Measurements from ENCODE around the gene RNASE4. TPM values are rescaled to one million over a fixed set of nuclear protein-coding genes. Genes with fewer than 3 reads are reported as not detected.

RNASE4 gene
- total RNA-seq, 2 donors from 2014 or later = 42.3 to 44.3 TPM

DNA sequence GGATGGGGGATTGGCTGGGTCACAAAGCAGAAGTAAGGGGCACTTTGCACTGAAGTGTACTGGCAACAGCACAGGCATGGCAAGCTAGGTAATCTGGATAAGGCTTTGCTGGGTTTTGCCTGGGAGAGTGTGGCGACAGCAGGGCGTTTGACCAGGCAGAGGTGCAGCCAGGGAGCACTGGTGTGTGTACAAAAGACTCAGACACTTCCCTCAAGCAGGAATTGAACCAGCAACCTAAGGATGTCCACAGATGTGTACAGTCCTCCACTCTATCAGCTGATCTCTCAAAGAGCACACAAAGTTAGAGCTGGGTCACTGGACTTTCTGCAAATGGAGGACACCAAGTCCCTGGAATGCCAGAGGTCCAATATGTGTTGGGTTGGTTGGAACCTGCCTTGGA, 15.4 kb upstream of the RNASE4 start:
- intact Hi-C loops (cut with DNase I) = no loop called here

GRCh38 chr14:20671597-20672283, 12.6 kb upstream of the RNASE4 start:
- intact Hi-C loops (cut with DNase I) = no loop called here
- no peak for DNase-seq (ENCODE audit: low spot score)

More for the DNA sequence above, 15.4 kb upstream of the RNASE4 start:
- no peak for DNase-seq (ENCODE audit: low spot score)

DNA sequence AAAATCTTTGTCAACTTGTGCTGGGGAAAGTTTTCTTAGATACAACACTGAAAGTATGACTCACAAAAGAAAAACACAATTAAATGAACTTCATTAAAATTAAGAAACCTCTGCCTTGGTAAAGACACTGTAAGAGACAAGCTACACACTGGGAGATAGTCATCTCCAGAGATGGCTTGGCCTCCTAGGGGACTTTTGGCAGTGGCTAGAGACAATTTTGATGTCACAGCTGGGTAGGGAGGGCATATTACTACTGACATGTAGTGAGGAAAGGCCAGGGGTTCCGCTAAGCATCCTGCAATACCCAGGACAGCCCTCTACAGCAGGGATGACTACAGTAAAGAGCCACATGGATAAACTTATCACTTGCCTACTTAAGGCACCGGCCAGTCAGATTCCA, 8.7 kb upstream of the RNASE4 start:
- intact Hi-C loops (cut with DNase I) = no loop called here
- DNase-seq (ENCODE audit: low spot score) = no peak

GRCh38 chr14:20676072-20676471, 8.3 kb upstream of the RNASE4 start:
- intact Hi-C loops (cut with DNase I) = no loop called here
- DNase-seq (ENCODE audit: low spot score) = no peak

DNA sequence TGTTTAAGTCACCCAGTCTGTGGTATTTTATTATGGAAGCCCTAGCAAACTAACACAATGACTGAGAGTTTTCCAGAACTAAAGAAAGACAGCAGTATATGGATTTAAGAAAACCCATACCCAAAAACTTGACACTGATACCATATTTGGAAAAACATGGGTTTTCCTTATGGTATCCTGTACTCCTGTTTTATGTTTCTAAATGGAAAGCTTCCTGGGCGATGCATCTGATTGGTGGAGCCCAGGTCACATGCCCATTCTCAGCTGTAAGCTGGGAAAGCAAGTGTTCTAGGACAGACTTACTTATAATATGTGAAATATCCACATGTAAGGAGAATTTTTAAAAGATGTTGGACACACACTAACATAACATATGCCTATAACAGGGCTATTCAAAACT, 4.5 kb upstream of the RNASE4 start:
- DNase-seq (ENCODE audit: low spot score) = no peak
- intact Hi-C loops (cut with DNase I) = loop anchor here (5.0 to 10.0 kb wide), 5 partner anchors 53 to 345 kb away; partner anchors contain the start of genes CCNB1IP1 (in 1 of the 2), PARP2 (in 1 of the 2) and TEP1 (in 1 of the 2)

DNA sequence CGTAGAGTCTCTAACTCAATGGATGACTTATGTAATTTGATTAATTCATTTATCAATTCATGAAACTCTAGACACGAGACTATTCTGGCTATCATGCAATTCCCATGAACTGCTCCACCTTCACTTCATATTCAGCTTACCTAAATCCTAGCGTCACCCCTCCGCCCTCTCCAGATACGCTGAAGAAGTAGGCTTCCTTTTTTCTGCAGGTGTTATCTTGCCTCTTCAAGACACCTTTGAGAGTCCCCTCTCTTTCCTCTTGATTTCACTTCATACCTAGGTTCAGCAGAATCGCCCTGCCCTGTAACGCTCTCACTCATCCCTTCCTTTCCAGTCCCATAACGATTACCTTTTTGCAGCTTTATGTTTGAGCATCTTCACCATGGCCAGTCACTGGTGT, 4.0 kb upstream of the RNASE4 start:
- DNase-seq (ENCODE audit: low spot score) = no peak
- intact Hi-C loops (cut with DNase I) = loop anchor here (5.0 to 10.0 kb wide), 5 partner anchors 53 to 346 kb away; partner anchors contain the start of genes CCNB1IP1 (in 1 of the 2), PARP2 (in 1 of the 2) and TEP1 (in 1 of the 2)

GRCh38 chr14:20680843-20681347, 3.5 kb upstream of the RNASE4 start:
- intact Hi-C loops (cut with DNase I) = loop anchor here (5.0 to 10.0 kb wide), 5 partner anchors 54 to 346 kb away; partner anchors contain the start of genes CCNB1IP1 (in 1 of the 2), PARP2 (in 1 of the 2) and TEP1 (in 1 of the 2)
- DNase-seq (ENCODE audit: low spot score) = no peak

DNA sequence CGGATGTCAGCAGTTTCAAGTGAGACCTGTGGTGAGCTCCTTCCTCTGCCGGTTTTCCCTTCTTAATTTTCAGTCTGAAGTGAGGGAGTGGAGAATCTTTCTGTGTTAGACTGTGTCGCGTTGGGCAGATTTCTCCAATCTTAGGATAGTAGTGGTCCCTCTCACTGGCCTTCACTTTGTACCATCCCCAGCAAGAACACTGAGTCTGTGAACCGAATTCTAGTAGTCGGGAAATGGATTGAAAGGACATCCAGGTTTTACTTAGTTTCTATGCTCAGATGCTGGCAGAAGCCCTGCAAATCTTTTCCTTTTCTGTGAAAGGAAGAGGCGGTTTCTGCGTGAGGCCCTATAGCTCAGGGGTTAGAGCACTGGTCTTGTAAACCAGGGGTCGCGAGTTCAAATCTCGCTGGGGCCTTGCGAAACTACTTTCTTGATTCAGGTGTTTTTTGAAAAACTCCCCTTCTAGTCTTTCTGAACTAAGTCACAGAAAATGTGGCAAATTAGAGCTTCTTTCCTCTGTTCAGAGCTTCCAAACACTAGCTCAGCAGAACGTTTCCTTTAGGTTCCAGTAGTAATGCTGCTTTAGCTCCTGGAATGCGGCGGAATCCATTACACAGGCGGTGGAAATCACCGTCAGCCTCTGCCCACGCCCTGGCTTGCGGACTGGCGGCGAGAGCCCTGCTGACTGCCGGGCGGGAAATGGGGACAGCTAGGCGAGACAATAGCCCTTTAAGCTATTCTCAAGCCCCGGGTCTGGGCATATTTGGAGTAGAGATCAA, 2.8 kb upstream of the RNASE4 start:
- intact Hi-C loops (cut with DNase I) = loop anchor here (5.0 to 10.0 kb wide), 5 partner anchors 54 to 347 kb away; partner anchors contain the start of genes CCNB1IP1 (in 1 of the 2), PARP2 (in 1 of the 2) and TEP1 (in 1 of the 2)
- DNase-seq (ENCODE audit: low spot score) = peak; percentile 90

GRCh38 chr14:20682127-20682434, 2.3 kb upstream of the RNASE4 start:
- intact Hi-C loops (cut with DNase I) = loop anchor here (5.0 to 10.0 kb wide), 5 partner anchors 55 to 347 kb away; partner anchors contain the start of genes CCNB1IP1 (in 1 of the 2), PARP2 (in 1 of the 2) and TEP1 (in 1 of the 2)
- DNase-seq (ENCODE audit: low spot score) = no peak

GRCh38 chr14:20682435-20683124, 1.8 kb upstream of the RNASE4 start:
- intact Hi-C loops (cut with DNase I) = loop anchor here (5.0 to 10.0 kb wide), 5 partner anchors 55 to 348 kb away; partner anchors contain the start of genes CCNB1IP1 (in 1 of the 2), PARP2 (in 1 of the 2) and TEP1 (in 1 of the 2)
- peak; percentile 96 for DNase-seq (ENCODE audit: low spot score)

GRCh38 chr14:20683125-20683890, 1.1 kb upstream of the RNASE4 start:
- intact Hi-C loops (cut with DNase I) = loop anchor here (5.0 to 10.0 kb wide), 5 partner anchors 56 to 349 kb away; partner anchors contain the start of genes CCNB1IP1 (in 1 of the 2), PARP2 (in 1 of the 2) and TEP1 (in 1 of the 2)
- peak; percentile 93 for DNase-seq (ENCODE audit: low spot score)

GRCh38 chr14:20684662-20685456, 499 bp downstream of the RNASE4 start:
- intact Hi-C loops (cut with DNase I) = loop anchor here (5.0 to 10.0 kb wide), 5 partner anchors 58 to 350 kb away; partner anchors contain the start of genes CCNB1IP1 (in 1 of the 2), PARP2 (in 1 of the 2) and TEP1 (in 1 of the 2)
- DNase-seq (ENCODE audit: low spot score) = no peak

- intact Hi-C loops (cut with DNase I) = loop anchor here (5.0 to 10.0 kb wide), 3 partner anchors 74 to 352 kb away; partner anchors contain the start of genes CCNB1IP1 (in 1 of the 2) and PARP2 (in 1 of the 2)
- DNase-seq (ENCODE audit: low spot score) = no peak
Measured at GRCh38 chr14:20686386-20687143, 2.2 kb downstream of the RNASE4 start.

DNA sequence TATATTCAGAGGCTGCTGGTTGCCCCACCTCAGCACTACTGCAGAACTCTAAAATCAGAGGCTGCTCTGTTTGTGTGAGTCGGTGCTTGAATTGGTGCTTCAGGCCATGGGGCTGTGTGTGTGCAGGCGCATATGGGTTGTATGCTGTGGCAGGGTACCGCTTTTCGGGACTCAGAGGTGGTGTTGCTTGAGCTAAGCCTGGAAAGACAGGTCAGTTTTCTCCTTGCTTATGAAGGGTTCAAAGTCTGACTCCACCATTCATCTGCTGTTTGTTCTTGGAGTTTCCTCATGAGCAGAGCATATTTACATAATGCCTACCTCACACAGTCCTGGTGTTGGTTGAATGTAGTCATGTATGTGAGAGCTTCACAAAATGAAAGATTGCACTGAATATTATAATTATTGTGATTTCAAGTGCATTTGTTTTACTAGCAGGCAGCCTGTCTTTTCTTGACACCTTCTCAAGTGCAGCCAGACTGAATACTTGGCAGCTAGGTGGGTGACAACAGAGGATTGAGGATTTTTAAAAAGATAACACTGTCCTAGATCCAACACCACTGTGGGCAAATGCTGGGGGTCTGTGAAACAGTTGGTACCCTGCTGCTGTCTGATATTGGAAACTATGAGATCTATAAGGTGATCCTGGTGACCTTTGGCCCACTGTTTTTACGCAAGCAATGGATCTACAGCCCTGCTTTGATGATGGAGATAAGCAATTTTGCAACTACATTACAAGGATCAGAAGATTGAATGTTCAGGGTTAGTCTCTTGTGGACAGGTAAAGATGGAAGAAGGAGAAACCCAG, 3.2 kb downstream of the RNASE4 start:
- intact Hi-C loops (cut with DNase I) = loop anchor here (1.0 to 10.0 kb wide), 5 partner anchors 21 to 353 kb away; partner anchors contain the start of genes CCNB1IP1 (in 1 of the 2), PARP2 (in 1 of the 2) and PIP4P1 (in 1 of the 2)
- DNase-seq (ENCODE audit: low spot score) = no peak

DNA sequence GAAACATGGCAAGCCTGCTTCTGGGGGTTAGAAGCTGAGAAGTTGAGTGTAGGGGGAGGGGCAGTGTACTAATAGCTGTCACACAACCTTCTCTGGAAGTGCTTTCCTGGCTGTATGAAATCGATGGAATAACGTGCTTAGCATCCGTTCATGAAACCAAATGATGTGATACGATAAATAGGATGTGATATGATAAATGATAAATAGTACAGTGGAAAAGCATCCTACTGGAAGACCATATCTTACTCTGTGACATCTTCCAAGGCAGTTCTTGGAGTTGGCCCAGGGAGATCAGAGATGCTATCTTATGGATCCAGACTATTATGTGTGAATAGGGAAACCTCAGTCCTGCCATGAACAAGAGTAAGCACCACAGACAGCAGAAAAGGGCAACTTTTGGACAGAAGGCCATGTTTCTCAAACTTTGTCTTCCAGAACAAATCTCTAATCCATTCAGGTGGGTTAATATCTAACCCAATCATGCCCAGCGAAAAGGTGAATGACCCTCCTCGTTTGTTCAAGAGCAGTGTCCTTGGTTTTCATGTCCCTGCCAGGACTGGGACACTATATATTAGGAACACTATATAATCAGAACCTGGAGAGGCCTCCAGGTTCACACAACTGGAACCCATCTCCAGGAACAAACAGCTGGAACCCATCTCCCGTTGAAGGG, 3.9 kb downstream of the RNASE4 start, which contains the start of gene ANG:
ANG (plus strand) TSS at position 598 of the 673 bp plus-strand sequence. CDS start 4,801 bp downstream, outside the sequence.
- intact Hi-C loops (cut with DNase I) = loop anchor here (1.0 to 10.0 kb wide), 5 partner anchors 22 to 354 kb away; partner anchors contain the start of genes CCNB1IP1 (in 1 of the 2), PARP2 (in 1 of the 2) and PIP4P1 (in 1 of the 2)
- DNase-seq (ENCODE audit: low spot score) = no peak
